SK-N-SH (cell line): ENCODE results near the gene MGLL. TPM values are rescaled to one million over a fixed set of nuclear protein-coding genes. Genes with fewer than 3 reads are reported as not detected.

Source experiments
- CTCF ChIA-PET: fragments of 300-600, 350-600 bp; formaldehyde crosslinking; extraction: SDS; loops from one replicate; lab custom pipeline; 2021; lab: Yijun Ruan, JAX
- POLR2A ChIA-PET: fragments of 350-600 bp; sonication (Branson Sonifier 250); formaldehyde crosslinking; extraction: SDS; loops from one replicate; lab custom pipeline; 2020; ENCODE audit warnings: antibody characterized with exemption, inconsistent platforms; lab: Yijun Ruan, JAX
- DNase-seq: peaks from one replicate; pipeline ENCODE4 v3.0.0; 2012
- H2AFZ ChIP-seq: fragments of 200-600 bp; sonication (generic); 2 replicates; pipeline ENCODE4 v1.8.1; 2016; ENCODE audit warnings: antibody characterized with exemption, mild to moderate bottlenecking, low read depth
- H3F3A ChIP-seq: fragments of 200-600 bp; sonication (generic); replicated peaks from 2 replicates; pipeline ENCODE3; 2016; ENCODE audit warnings: antibody characterized with exemption, mild to moderate bottlenecking; ENCODE audit not compliant: insufficient read depth
- H3K27ac ChIP-seq, 2 experiments: fragments of 200-500 bp in 1 of 2; fragments of 200-600 bp in 1 of 2; sonication (Bioruptor generic) in 1 of 2; sonication (generic), shearing (Covaris generic) in 1 of 2; 2 replicates each; pipeline versions ENCODE4 v1.5.1 to v1.6.1; 2014 to 2016; ENCODE audit warnings: low read depth in 2 of 2, inconsistent platforms in 1 of 2, low read length in 1 of 2, mild to moderate bottlenecking in 1 of 2, mixed read lengths in 1 of 2
- H3K27me3 ChIP-seq: fragments of 200-600 bp; sonication (generic), shearing (Covaris generic); 2 replicates; pipeline ENCODE4 v1.6.1; 2016; ENCODE audit warnings: mixed run types; ENCODE audit not compliant: insufficient read depth
- H3K36me3 ChIP-seq, 2 experiments: fragments of 200-500 bp in 1 of 2; fragments of 200-600 bp in 1 of 2; sonication (Bioruptor generic) in 1 of 2; sonication (generic) in 1 of 2; replicated peaks in 1 of 2; 2 replicates each; pipeline versions ENCODE3 to v1.5.1; 2014 to 2016; ENCODE audit warnings: low read length in 1 of 2, mild to moderate bottlenecking in 1 of 2; ENCODE audit not compliant: insufficient read depth in 2 of 2, control insufficient read depth in 1 of 2
- H3K4me1 ChIP-seq, 2 experiments: fragments of 200-500 bp in 1 of 2; fragments of 200-600 bp in 1 of 2; sonication (Bioruptor generic) in 1 of 2; sonication (generic), shearing (Covaris generic) in 1 of 2; 2 replicates each; pipeline versions ENCODE4 v1.5.1 to v1.6.1; 2014 to 2016; ENCODE audit warnings: low read depth in 1 of 2, low read length in 1 of 2, mixed run types in 1 of 2; ENCODE audit not compliant: insufficient read depth in 2 of 2, control insufficient read depth in 1 of 2
- H3K4me2 ChIP-seq: fragments of 200-600 bp; sonication (generic), shearing (Covaris generic); 2 replicates; pipeline ENCODE4 v1.6.1; 2017; ENCODE audit warnings: mixed run types
- H3K4me3 ChIP-seq, 2 experiments: fragments of 200-500 bp in 1 of 2; fragments of 200-600 bp in 1 of 2; sonication (Bioruptor generic) in 1 of 2; sonication (generic), shearing (Covaris generic) in 1 of 2; 2 replicates each; pipeline versions ENCODE4 v1.5.1 to v1.8.1; 2014 to 2016; ENCODE audit warnings: low read depth in 2 of 2, inconsistent platforms in 1 of 2, low read length in 1 of 2, mild to moderate bottlenecking in 1 of 2, mixed read lengths in 1 of 2, moderate library complexity in 1 of 2
- H3K79me2 ChIP-seq: fragments of 200-600 bp; sonication (generic); 2 replicates; pipeline ENCODE4 v1.8.1; 2017; ENCODE audit warnings: mild to moderate bottlenecking; ENCODE audit not compliant: insufficient read depth
- H3K9ac ChIP-seq: fragments of 200-600 bp; sonication (generic); 2 replicates; pipeline ENCODE4 v1.6.1; 2017; ENCODE audit warnings: mixed run types
- H3K9me2 ChIP-seq: fragments of 200-600 bp; sonication (generic); 2 replicates; pipeline ENCODE4 v1.6.1; 2017; ENCODE audit warnings: mixed run types
- H3K9me3 ChIP-seq: fragments of 200-600 bp; sonication (generic); 2 replicates; pipeline ENCODE4 v1.6.1; 2017; ENCODE audit warnings: mixed run types, mild to moderate bottlenecking, moderate library complexity
- H4K20me1 ChIP-seq: fragments of 200-600 bp; sonication (generic); 2 replicates; pipeline ENCODE4 v1.6.1; 2017; ENCODE audit warnings: mild to moderate bottlenecking, mixed run types; ENCODE audit not compliant: insufficient read depth
- CHD2 ChIP-seq: fragments of 150-350 bp; IDR thresholded peaks from 2 replicates; pipeline ENCODE4 v1.6.1; 2018; ENCODE audit warnings: low read length; ENCODE audit not compliant: partially characterized antibody
- CTCF ChIP-seq: fragments of 200-600 bp; sonication (generic); IDR thresholded peaks from 2 replicates; pipeline ENCODE4 v1.6.1; 2017; ENCODE audit warnings: antibody characterized with exemption, mild to moderate bottlenecking, moderate library complexity
- EP300 ChIP-seq, 2 experiments: IDR thresholded peaks; 2 replicates each; pipeline versions ENCODE4 v1.4.0 to v1.6.1; 2012; ENCODE audit warnings: borderline replicate concordance in 1 of 2, low read depth in 1 of 2, low read length in 1 of 2
- GABPA ChIP-seq: IDR thresholded peaks from 2 replicates; pipeline ENCODE4 v1.4.0; 2012; ENCODE audit warnings: low read depth, mild to moderate bottlenecking
- POLR2AphosphoS5 ChIP-seq: IDR thresholded peaks from 2 replicates; pipeline ENCODE4 v1.6.1; 2012; ENCODE audit warnings: low read depth, low read length
- RAD21 ChIP-seq: IDR thresholded peaks from 2 replicates; pipeline ENCODE4 v1.6.1; 2012; ENCODE audit warnings: mild to moderate bottlenecking, low read length
- RCOR1 ChIP-seq: fragments of 150-350 bp; IDR thresholded peaks from 2 replicates; pipeline ENCODE4 v1.6.1; 2017; ENCODE audit warnings: antibody characterized with exemption, low read length
- TAF1 ChIP-seq: IDR thresholded peaks from 2 replicates; pipeline ENCODE4 v1.6.1; 2012; ENCODE audit warnings: low read depth, mild to moderate bottlenecking, low read length, moderate library complexity, borderline replicate concordance
- TEAD4 ChIP-seq: IDR thresholded peaks from 2 replicates; pipeline ENCODE4 v1.4.0; 2012; ENCODE audit warnings: mild to moderate bottlenecking, borderline replicate concordance; ENCODE audit not compliant: insufficient read depth
- ZBTB33 ChIP-seq: IDR thresholded peaks from 2 replicates; pipeline ENCODE4 v1.4.0; 2012; ENCODE audit warnings: low read depth, borderline replicate concordance
- WGBS: methylation state at CpG from one replicate; pipeline ENCODE4 v1.1.6; 2017; ENCODE audit warnings: low lambda C conversion rate; 5-methylcytosine and 5-hydroxymethylcytosine counted together
- polyA plus RNA-seq, 3 experiments: library from polyadenylated mRNA; depleted of rRNA; stranded (reverse); fragments of >200 nt; gene quantifications; 2 replicates each; pipeline ENCODE4 v1.2.3, GENCODE V29; 2012
- TF ChIP-seq, protein P1 (sequence below): IDR thresholded peaks from 2 replicates; pipeline ENCODE4; 2012
- TF ChIP-seq, protein P2 (sequence below): fragments of 150-350 bp; IDR thresholded peaks from 2 replicates; pipeline ENCODE4 v1.6.1; 2017; ENCODE audit warnings: antibody characterized with exemption, low read length, low read depth, borderline replicate concordance

Gene MGLL
- polyA plus RNA-seq, 1 of the 3 experiments (the other 2 are of a cell fraction): 2.2 TPM

DNA sequence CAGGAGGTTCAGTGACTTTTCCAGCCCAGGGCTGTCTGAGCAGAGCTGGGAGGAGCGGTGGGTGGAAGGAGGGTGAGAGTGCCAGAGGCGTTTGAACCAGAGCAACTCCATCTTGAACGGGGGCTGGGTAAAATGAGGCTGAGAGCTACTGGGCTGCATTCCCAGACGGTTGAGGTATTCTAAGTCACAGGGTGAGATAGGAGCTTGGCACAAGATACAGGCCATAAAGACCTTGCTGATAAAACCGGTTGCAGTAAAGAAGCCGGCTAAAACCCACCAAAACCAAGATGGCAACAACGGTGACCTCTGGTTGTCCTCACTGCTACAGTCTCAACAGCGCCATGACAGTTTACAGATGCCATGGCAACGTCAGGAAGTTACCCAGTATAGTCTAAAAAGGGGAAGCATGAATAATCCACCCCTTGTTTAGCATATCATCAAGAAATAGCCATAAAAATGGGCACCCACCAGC, 89.4 kb downstream of the MGLL start:
- ChIA-PET CTCF (no interaction called here), POLR2A (no interaction called here)
- H3K27ac ChIP-seq: no peak overlapping the region
- H4K20me1 ChIP-seq: no peaks in the 10 kb centered on the region
- no peaks in the 10 kb centered on the region for H3K9me3 ChIP-seq
- TF ChIP-seq RCOR1: no peak
- TF ChIP-seq GABPA: no peak
- no peak for TF ChIP-seq RAD21
- TF ChIP-seq TEAD4: no peak
- no peak for TF ChIP-seq CTCF
- no peak for TF ChIP-seq EP300 (IDR thresholded peaks at IDR 0.05; ENCODE audit: borderline replicate concordance in 1 of 2, low read depth in 1 of 2, low read length in 1 of 2)
- H2AFZ ChIP-seq: no peak overlapping the region
- H3K4me3 ChIP-seq: no peak overlapping the region
- no peaks in the 10 kb centered on the region for H3K79me2 ChIP-seq
- H3K9ac ChIP-seq: no peak overlapping the region
- no peaks in the 10 kb centered on the region for H3K36me3 ChIP-seq
- H3F3A ChIP-seq: peaks cover 22% of the 10 kb centered on the region
- no peak for DNase-seq
- no peaks in the 10 kb centered on the region for H3K9me2 ChIP-seq
- WGBS: 95% methylated on average over 9 of the region's 9 CpGs
- no peak overlapping the region for H3K4me2 ChIP-seq
- peaks cover 26 to 34% of the 10 kb centered on the region in 2 experiments for H3K4me1 ChIP-seq
- no peaks in the 10 kb centered on the region for H3K27me3 ChIP-seq

DNA sequence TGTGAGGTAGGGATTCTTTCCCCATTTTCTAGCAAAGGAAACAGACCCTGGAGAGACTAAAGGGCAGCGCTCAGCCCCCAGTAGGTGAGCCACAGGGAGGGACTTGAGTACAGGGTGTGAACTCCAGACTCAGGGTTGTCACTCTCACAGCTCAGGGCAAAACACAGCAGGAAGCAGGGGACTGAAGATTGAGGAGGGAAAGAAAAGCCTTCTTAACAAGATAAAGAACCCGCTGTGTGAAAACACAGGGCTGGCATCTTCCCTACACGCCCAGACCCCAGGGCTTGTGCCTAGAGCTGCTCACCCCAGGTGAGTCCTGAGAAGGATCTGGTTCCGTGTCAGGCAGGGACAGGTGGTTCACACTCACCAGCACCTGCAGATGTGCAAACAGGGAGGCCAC, 90.0 kb downstream of the MGLL start:
- Histone ChIP-seq H2AFZ (no peak overlapping the region), H3K4me3 (no peak overlapping the region), H3K36me3 (no peaks in the 10 kb centered on the region), H3K9me2 (no peaks in the 10 kb centered on the region), H3K27me3 (no peaks in the 10 kb centered on the region), H3K79me2 (no peaks in the 10 kb centered on the region), H3K27ac (no peak overlapping the region), H3K4me1 (peaks cover 24 to 34% of the 10 kb centered on the region in 2 experiments), H3K9me3 (no peaks in the 10 kb centered on the region), H3K4me2 (no peak overlapping the region), H3K9ac (no peak overlapping the region), H4K20me1 (no peaks in the 10 kb centered on the region), H3F3A (peaks cover 22% of the 10 kb centered on the region)
- no peak for DNase-seq
- CTCF ChIA-PET: interaction anchor here (0.6 to 1.0 kb wide), 3 partner anchors 11 to 125 kb away, joined by 3 to 4 read pairs (median 3); no protein-coding TSS in a partner anchor
- no peak for TF ChIP-seq EP300 (IDR thresholded peaks at IDR 0.05; ENCODE audit: borderline replicate concordance in 1 of 2, low read depth in 1 of 2, low read length in 1 of 2)
- POLR2A ChIA-PET: no interaction called here
- 94% methylated on average over 3 of the region's 4 CpGs for WGBS

GRCh38 chr3:127731546-127732289, 90.6 kb downstream of the MGLL start:
- no peaks in the 10 kb centered on the region for H4K20me1 ChIP-seq
- no peaks in the 10 kb centered on the region for H3K27me3 ChIP-seq
- H3K79me2 ChIP-seq: no peaks in the 10 kb centered on the region
- no peak for DNase-seq
- H3K9me3 ChIP-seq: no peaks in the 10 kb centered on the region
- no peak overlapping the region for H2AFZ ChIP-seq
- ChIA-PET POLR2A (no interaction called here), CTCF (interaction anchor here (0.6 to 1.0 kb wide), 3 partner anchors 11 to 126 kb away, joined by 3 to 4 read pairs (median 3); no protein-coding TSS in a partner anchor)
- H3F3A ChIP-seq: peaks cover 22% of the 10 kb centered on the region
- 93% methylated on average over 12 of the region's 12 CpGs for WGBS
- no peaks in the 10 kb centered on the region for H3K9me2 ChIP-seq
- no peaks in the 10 kb centered on the region for H3K36me3 ChIP-seq
- no peak overlapping the region for H3K4me3 ChIP-seq
- H3K9ac ChIP-seq: no peak overlapping the region
- peaks cover 24 to 34% of the 10 kb centered on the region in 2 experiments for H3K4me1 ChIP-seq
- H3K27ac ChIP-seq: no peak overlapping the region
- no peak overlapping the region for H3K4me2 ChIP-seq
- TF ChIP-seq RAD21: no peak
- TF ChIP-seq TAF1: no peak
- TF ChIP-seq POLR2AphosphoS5: no peak
- no peak for TF ChIP-seq ZBTB33
- TF ChIP-seq CHD2: no peak
- TF ChIP-seq, protein P1, sequence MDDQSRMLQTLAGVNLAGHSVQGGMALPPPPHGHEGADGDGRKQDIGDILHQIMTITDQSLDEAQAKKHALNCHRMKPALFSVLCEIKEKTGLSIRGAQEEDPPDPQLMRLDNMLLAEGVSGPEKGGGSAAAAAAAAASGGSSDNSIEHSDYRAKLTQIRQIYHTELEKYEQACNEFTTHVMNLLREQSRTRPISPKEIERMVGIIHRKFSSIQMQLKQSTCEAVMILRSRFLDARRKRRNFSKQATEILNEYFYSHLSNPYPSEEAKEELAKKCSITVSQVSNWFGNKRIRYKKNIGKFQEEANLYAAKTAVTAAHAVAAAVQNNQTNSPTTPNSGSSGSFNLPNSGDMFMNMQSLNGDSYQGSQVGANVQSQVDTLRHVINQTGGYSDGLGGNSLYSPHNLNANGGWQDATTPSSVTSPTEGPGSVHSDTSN: no peak
- TF ChIP-seq, protein P2, sequence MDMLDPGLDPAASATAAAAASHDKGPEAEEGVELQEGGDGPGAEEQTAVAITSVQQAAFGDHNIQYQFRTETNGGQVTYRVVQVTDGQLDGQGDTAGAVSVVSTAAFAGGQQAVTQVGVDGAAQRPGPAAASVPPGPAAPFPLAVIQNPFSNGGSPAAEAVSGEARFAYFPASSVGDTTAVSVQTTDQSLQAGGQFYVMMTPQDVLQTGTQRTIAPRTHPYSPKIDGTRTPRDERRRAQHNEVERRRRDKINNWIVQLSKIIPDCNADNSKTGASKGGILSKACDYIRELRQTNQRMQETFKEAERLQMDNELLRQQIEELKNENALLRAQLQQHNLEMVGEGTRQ: no peak
